GM12801 (cell line): ENCODE data around the gene MOBP.

Experiments
- CTCF ChIP-seq: IDR thresholded peaks from one replicate; pipeline ENCODE4 v1.5.1; 2011; ENCODE audit warnings: control low read depth; ENCODE audit not compliant: insufficient read length; ENCODE audit errors: extremely low read depth

The MOBP gene

GRCh38 chr3:39521456-39521855 lies 54.0 kb downstream of the MOBP start:
- no peak for TF ChIP-seq CTCF

- no peak for TF ChIP-seq CTCF
Measured at GRCh38 chr3:39524107-39524506, 56.6 kb downstream of the MOBP start.

GRCh38 chr3:39528844-39529243 lies 61.4 kb downstream of the MOBP start:
- no peak for TF ChIP-seq CTCF

GRCh38 chr3:39529577-39529976 lies 62.1 kb downstream of the MOBP start:
- no peak for TF ChIP-seq CTCF

GRCh38 chr3:39531066-39531465 lies 63.6 kb downstream of the MOBP start:
- no peak for TF ChIP-seq CTCF

- TF ChIP-seq CTCF, result no peak
Measured at GRCh38 chr3:39531665-39532064, 64.2 kb downstream of the MOBP start.

GRCh38 chr3:39532777-39533176 lies 65.3 kb downstream of the MOBP start:
- TF ChIP-seq CTCF, result no peak

- TF ChIP-seq CTCF, result no peak
Measured at GRCh38 chr3:39533226-39533625, 65.7 kb downstream of the MOBP start.
